Mucosa of descending colon (tissue), 3 donors: Measurements from ENCODE around the gene LPAR3. TPM values are rescaled to one million over a fixed set of nuclear protein-coding genes. Genes with fewer than 3 reads are reported as not detected.

Experiments used
- ATAC-seq: fragments of 200-7000 bp; cut with Tn5 transposase; one replicate; pipeline ENCODE4 v1.9.1; 2020; ENCODE audit warnings: mild to moderate bottlenecking, moderate library complexity
- DNase-seq, 3 donors: peaks; one replicate each; pipeline ENCODE4 v3.0.0-alpha.2; 2020
- H3K36me3 ChIP-seq: fragments of 200-600 bp; one replicate; pipeline ENCODE4 v1.8.0; 2021; ENCODE audit warnings: low read depth, mild to moderate bottlenecking
- H3K4me1 ChIP-seq: fragments of 200-600 bp; one replicate; pipeline ENCODE4 v1.8.0; 2021; ENCODE audit warnings: low read depth, mild to moderate bottlenecking
- H3K4me3 ChIP-seq: fragments of 200-600 bp; one replicate; pipeline ENCODE4 v1.8.0; 2021; ENCODE audit warnings: mild to moderate bottlenecking
- H3K9me3 ChIP-seq: fragments of 200-600 bp; one replicate; pipeline ENCODE4 v1.8.0; 2021; ENCODE audit warnings: mild to moderate bottlenecking
- intact Hi-C, 2 donors: fragments of 100-400 bp; cut with DNase I in 1 of 2; cut with micrococcal nuclease in 1 of 2; formaldehyde crosslinking; loops; one replicate each; pipeline versions ENCODE4 v1.11.0 to v1.11.1; 2022; cut with DNase I, micrococcal nuclease
- total RNA-seq, 3 donors: library from RNA; stranded (reverse); fragmentation: NEBNext Ultra II Directional in 2 of 3; extraction: Animal tissue kit (Norgen Biotek cat#: 25700) in 2 of 3; gene quantifications; one replicate each; pipeline versions ENCODE4 v1.2.1 to v1.2.4, GENCODE V29; 2021 to 2023
- TF ChIP-seq, protein P1 (sequence below): fragments of 200-600 bp; IDR thresholded peaks from one replicate; pipeline ENCODE4 v1.8.0; 2022; ENCODE audit warnings: antibody characterized with exemption, mild to moderate bottlenecking
- donor health status: DM: no; HTN: no; CAD: no; lungs with moderate emphysema.
- donor health status: DM: no; HTN: no; CAD: no.
- donor health status: DM: no; HTN: yes; CAD: no.

Gene LPAR3
- total RNA-seq, 3 donors from 2014 or later = 2.5 to 3.5 (median 2.5) TPM

GRCh38 chr1:84896279-84896678, 3.3 kb upstream of the LPAR3 start:
- H3K4me3 ChIP-seq = no peak overlapping the region
- intact Hi-C loops = no loop called here
- no peaks in the 10 kb centered on the region for H3K36me3 ChIP-seq
- ATAC-seq = no peak
- no peaks in the 10 kb centered on the region for H3K9me3 ChIP-seq
- DNase-seq = no peak
- TF ChIP-seq, protein P1, sequence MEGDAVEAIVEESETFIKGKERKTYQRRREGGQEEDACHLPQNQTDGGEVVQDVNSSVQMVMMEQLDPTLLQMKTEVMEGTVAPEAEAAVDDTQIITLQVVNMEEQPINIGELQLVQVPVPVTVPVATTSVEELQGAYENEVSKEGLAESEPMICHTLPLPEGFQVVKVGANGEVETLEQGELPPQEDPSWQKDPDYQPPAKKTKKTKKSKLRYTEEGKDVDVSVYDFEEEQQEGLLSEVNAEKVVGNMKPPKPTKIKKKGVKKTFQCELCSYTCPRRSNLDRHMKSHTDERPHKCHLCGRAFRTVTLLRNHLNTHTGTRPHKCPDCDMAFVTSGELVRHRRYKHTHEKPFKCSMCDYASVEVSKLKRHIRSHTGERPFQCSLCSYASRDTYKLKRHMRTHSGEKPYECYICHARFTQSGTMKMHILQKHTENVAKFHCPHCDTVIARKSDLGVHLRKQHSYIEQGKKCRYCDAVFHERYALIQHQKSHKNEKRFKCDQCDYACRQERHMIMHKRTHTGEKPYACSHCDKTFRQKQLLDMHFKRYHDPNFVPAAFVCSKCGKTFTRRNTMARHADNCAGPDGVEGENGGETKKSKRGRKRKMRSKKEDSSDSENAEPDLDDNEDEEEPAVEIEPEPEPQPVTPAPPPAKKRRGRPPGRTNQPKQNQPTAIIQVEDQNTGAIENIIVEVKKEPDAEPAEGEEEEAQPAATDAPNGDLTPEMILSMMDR = no peak
- H3K4me1 ChIP-seq = peaks cover 7% of the 10 kb centered on the region

DNA sequence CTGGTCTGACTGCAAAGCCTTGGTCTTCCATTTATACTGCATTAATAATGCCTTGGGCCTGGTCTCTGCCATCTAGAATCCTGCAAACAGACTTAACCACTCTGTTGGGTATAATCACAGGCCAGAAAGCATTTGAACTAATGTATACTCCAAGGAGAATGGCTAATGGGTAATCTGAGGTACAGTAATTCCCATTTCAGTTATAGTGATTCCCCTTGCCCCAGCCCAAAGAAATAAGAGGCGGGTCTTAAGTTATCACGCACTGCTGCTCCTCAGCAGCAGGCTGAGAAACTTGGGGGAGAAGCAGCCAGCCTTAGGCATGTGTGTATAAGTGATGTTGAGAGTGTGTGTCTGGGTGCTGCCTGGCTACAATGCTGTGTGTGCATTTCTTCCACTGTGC, 2.4 kb downstream of the LPAR3 start:
- Histone ChIP-seq H3K36me3 (no peaks in the 10 kb centered on the region), H3K9me3 (no peaks in the 10 kb centered on the region), H3K4me1 (peaks cover 7% of the 10 kb centered on the region), H3K4me3 (no peak overlapping the region)
- ATAC-seq (no peak), DNase-seq (no peak)
- TF ChIP-seq, protein P1 = no peak
- intact Hi-C loops = no loop called here

DNA sequence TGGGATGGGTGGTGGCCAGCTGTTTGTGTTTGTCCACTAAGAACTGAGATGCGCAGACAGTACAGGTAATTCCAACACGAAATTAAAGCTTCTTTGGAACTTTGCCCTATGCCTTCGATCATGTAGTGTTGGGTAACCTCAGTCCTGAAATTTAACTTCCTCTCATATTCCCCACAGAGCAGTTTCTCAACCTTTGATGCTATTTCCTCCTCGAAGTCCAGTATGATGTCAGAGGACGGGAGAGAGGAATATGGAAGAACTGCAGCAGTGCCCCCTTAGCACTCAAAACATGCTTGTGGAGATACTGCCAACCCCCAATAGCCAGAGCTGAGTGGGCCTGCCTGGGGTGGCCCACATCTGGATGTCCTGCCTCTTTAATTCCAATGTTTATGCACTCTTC, 3.6 kb downstream of the LPAR3 start:
- DNase-seq (no peak), ATAC-seq (no peak)
- TF ChIP-seq, protein P1 = no peak
- intact Hi-C loops = no loop called here
- H3K36me3 ChIP-seq = no peaks in the 10 kb centered on the region
- H3K4me1 ChIP-seq = peaks cover 7% of the 10 kb centered on the region
- H3K9me3 ChIP-seq = no peaks in the 10 kb centered on the region
- H3K4me3 ChIP-seq = no peak overlapping the region

DNA sequence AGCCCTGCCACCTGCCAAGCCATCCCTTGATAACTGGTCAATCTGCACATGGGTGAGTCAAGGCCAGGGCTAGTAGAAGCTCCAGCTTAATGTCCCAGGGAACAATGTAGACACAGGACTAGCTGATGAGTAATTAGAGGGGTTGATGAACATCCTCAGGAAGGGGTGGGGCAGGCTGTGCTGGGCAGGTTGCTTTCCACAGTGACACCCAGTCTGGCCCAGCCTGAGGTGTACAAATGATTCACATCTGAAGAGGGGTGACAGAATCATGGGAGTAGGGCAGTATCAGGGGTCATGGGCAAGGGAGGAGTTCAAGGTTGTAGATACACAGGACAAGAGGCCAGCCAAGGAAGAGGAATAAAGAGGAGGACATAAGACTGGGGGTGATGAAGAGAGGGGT, 4.3 kb downstream of the LPAR3 start:
- peak; percentile 24 for ATAC-seq
- intact Hi-C loops = no loop called here
- TF ChIP-seq, protein P1 = no peak
- Histone ChIP-seq H3K4me3 (no peak overlapping the region), H3K4me1 (peaks cover 7% of the 10 kb centered on the region), H3K9me3 (no peaks in the 10 kb centered on the region), H3K36me3 (no peaks in the 10 kb centered on the region)
- no peak for DNase-seq

- H3K9me3 ChIP-seq = no peaks in the 10 kb centered on the region
- peaks cover 2% of the 10 kb centered on the region for H3K4me1 ChIP-seq
- intact Hi-C loops = no loop called here
- DNase-seq (no peak), ATAC-seq (no peak)
- no peak overlapping the region for H3K4me3 ChIP-seq
- TF ChIP-seq, protein P1 = no peak
- H3K36me3 ChIP-seq = no peaks in the 10 kb centered on the region
Observed at GRCh38 chr1:84887261-84887934, 5.6 kb downstream of the LPAR3 start.

GRCh38 chr1:84885469-84885868, 7.5 kb downstream of the LPAR3 start:
- intact Hi-C loops = no loop called here
- TF ChIP-seq, protein P1 = no peak
- Histone ChIP-seq H3K4me3 (no peak overlapping the region), H3K9me3 (no peaks in the 10 kb centered on the region), H3K4me1 (no peaks in the 10 kb centered on the region), H3K36me3 (no peaks in the 10 kb centered on the region)
- ATAC-seq (no peak), DNase-seq (no peak)
